Transverse colon (tissue), 4 donors: Measurements from ENCODE around the gene NOC4L. TPM values are rescaled to one million over a fixed set of nuclear protein-coding genes. Genes with fewer than 3 reads are reported as not detected.

ENCODE experiments used
- DNase-seq: peaks from one replicate; pipeline ENCODE4 v3.0.0-alpha.2; 2019
- H3K27ac ChIP-seq, 4 donors: fragments of 200-600 bp; sonication (generic); 2 replicates each; pipeline ENCODE4 v1.5.1; 2016 to 2018; ENCODE audit warnings: inconsistent platforms in 4 of 4
- H3K27me3 ChIP-seq: fragments of 200-600 bp; sonication (generic); 2 replicates; pipeline ENCODE4 v1.5.1; 2017; ENCODE audit warnings: inconsistent platforms
- H3K36me3 ChIP-seq, 4 donors: fragments of 200-600 bp; sonication (generic); 2 replicates each; pipeline ENCODE4 v1.5.1; 2017 to 2019; ENCODE audit warnings: inconsistent platforms in 4 of 4
- H3K4me1 ChIP-seq, 4 donors: fragments of 200-600 bp; sonication (generic); 2 replicates each; pipeline ENCODE4 v1.5.1; 2017 to 2020; ENCODE audit warnings: inconsistent platforms in 4 of 4
- H3K4me3 ChIP-seq, 4 donors: fragments of 200-600 bp; sonication (generic); 1 replicate in 1 of 4; 2 replicates in 3 of 4; pipeline versions ENCODE4 v1.5.1 to v1.6.1; 2017 to 2019; ENCODE audit warnings: inconsistent platforms in 4 of 4
- H3K9me3 ChIP-seq, 2 donors: fragments of 200-600 bp; sonication (generic); 2 replicates each; pipeline ENCODE4 v1.5.1; 2017 to 2019; ENCODE audit warnings: inconsistent platforms in 2 of 2
- EP300 ChIP-seq: sonication (generic); formaldehyde crosslinking; IDR thresholded peaks from one replicate; pipeline ENCODE4 v1.6.1; 2017; ENCODE audit warnings: antibody characterized with exemption, low read depth
- POLR2A ChIP-seq: fragments of 450-650 bp; IDR thresholded peaks from one replicate; pipeline ENCODE4 v1.6.1; 2016; ENCODE audit warnings: antibody characterized with exemption, mild to moderate bottlenecking, moderate library complexity
- POLR2AphosphoS5 ChIP-seq, 3 donors: sonication (generic); formaldehyde crosslinking; IDR thresholded peaks; one replicate each; pipeline ENCODE4 v1.6.1; 2016; ENCODE audit warnings: antibody characterized with exemption in 3 of 3
- WGBS, 2 donors: methylation state at CpG; one replicate each; pipeline ENCODE4 v1.1.5; 2018; ENCODE audit warnings: low coverage in 1 of 2; 5-methylcytosine and 5-hydroxymethylcytosine counted together
- in situ Hi-C, 4 donors: fragments of 200-750 bp; cut with MboI; loops; one replicate each; pipeline versions ENCODE4 v1.15.0 to v1.15.1; 2017; ENCODE audit warnings: low sequenced_read_pairs in 3 of 4, low pct_ligation_motif_present in 1 of 4, low pct_unique_long_range_greater_than_20kb in 1 of 4
- intact Hi-C: fragments of 100-400 bp; cut with DNase I; formaldehyde crosslinking; loops from one replicate; pipeline ENCODE4 v1.15.1; 2023; ENCODE audit warnings: low total_unique reads
- total RNA-seq, 4 donors: library from RNA; depleted of rRNA; stranded (reverse); fragments of >200 nt; gene quantifications; one replicate each; pipeline ENCODE4 v1.1.0, GENCODE V29; 2016
- TF ChIP-seq, protein P1 (sequence below), 5 experiments: fragments of 200-600 bp in 3 of 5; fragments of 450-650 bp in 2 of 5; sonication (generic) in 3 of 5; IDR thresholded peaks; 1 replicate in 2 of 5; 2 replicates in 3 of 5; pipeline ENCODE4 v1.5.1; 2016 to 2017; ENCODE audit warnings: antibody characterized with exemption in 5 of 5, inconsistent platforms in 3 of 5, mild to moderate bottlenecking in 2 of 5, moderate library complexity in 1 of 5

Gene NOC4L
- total RNA-seq, 4 donors from 2014 or later: 5.2 to 12.6 (median 9.9) TPM

GRCh38 chr12:132180648-132181546 lies 36.6 kb downstream of the NOC4L start:
- H3K4me3 ChIP-seq: no peak overlapping the region
- intact Hi-C loops: no loop called here
- peaks cover 32% of the 10 kb centered on the region for H3K27me3 ChIP-seq
- DNase-seq: no peak
- TF ChIP-seq EP300: no peak
- TF ChIP-seq POLR2A: no peak
- no peak for TF ChIP-seq POLR2AphosphoS5 (IDR thresholded peaks at IDR 0.05)
- TF ChIP-seq, protein P1, sequence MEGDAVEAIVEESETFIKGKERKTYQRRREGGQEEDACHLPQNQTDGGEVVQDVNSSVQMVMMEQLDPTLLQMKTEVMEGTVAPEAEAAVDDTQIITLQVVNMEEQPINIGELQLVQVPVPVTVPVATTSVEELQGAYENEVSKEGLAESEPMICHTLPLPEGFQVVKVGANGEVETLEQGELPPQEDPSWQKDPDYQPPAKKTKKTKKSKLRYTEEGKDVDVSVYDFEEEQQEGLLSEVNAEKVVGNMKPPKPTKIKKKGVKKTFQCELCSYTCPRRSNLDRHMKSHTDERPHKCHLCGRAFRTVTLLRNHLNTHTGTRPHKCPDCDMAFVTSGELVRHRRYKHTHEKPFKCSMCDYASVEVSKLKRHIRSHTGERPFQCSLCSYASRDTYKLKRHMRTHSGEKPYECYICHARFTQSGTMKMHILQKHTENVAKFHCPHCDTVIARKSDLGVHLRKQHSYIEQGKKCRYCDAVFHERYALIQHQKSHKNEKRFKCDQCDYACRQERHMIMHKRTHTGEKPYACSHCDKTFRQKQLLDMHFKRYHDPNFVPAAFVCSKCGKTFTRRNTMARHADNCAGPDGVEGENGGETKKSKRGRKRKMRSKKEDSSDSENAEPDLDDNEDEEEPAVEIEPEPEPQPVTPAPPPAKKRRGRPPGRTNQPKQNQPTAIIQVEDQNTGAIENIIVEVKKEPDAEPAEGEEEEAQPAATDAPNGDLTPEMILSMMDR (IDR thresholded peaks at IDR 0.05): no peak
- H3K9me3 ChIP-seq: no peaks in the 10 kb centered on the region
- 79 to 84% methylated on average over 12 to 30 of the region's 30 CpGs for WGBS, 2 donors
- H3K27ac ChIP-seq: no peak overlapping the region
- H3K4me1 ChIP-seq: no peaks in the 10 kb centered on the region
- in situ Hi-C loops: no loop called here
- no peaks in the 10 kb centered on the region for H3K36me3 ChIP-seq

- no peak for TF ChIP-seq POLR2AphosphoS5 (IDR thresholded peaks at IDR 0.05)
- no peak for TF ChIP-seq POLR2A
- TF ChIP-seq EP300: no peak
- TF ChIP-seq, protein P1 (IDR thresholded peaks at IDR 0.05): no peak
- in situ Hi-C loops (no loop called here), intact Hi-C loops (no loop called here)
- H3K27ac ChIP-seq: no peak overlapping the region
- no peaks in the 10 kb centered on the region for H3K4me1 ChIP-seq
- H3K4me3 ChIP-seq: no peak overlapping the region
- WGBS, 2 donors: 85% methylated on average over 33 of the region's 33 CpGs; no CpG with 5 or more reads in 1 of the 2 donors
- peaks cover 29% of the 10 kb centered on the region for H3K27me3 ChIP-seq
- H3K36me3 ChIP-seq: no peaks in the 10 kb centered on the region
- H3K9me3 ChIP-seq: no peaks in the 10 kb centered on the region
- DNase-seq: no peak
These were observed 37.4 kb downstream of the NOC4L start for GRCh38 chr12:132181570-132182200.

DNA sequence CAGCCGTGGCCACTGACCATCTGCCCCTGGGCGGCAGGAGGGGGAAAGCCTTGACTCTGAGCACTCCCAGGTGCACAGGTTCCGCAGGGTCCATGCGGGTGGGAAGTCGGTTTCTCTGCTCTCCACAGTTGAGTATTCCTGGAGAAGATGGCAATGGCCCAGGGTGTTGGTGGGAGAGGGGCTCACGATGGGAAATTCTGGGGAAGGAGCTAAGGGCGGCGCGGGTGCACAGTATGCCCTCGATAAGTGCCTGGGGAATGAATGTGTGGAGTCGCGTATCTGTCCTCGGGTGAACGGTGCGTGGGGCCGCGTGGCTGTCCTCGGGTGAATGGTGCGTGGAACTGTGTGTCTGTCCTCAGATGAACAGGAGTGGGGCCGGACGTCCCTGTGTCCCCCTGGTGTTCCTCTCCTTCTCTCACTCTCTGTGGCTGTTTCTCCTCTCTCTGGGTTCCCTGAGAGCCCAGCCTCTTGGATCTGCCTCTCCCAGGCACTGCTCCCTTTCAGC lies 38.0 kb downstream of the NOC4L start:
- intact Hi-C loops: no loop called here
- in situ Hi-C loops: no loop called here
- Histone ChIP-seq H3K9me3 (no peaks in the 10 kb centered on the region), H3K36me3 (no peaks in the 10 kb centered on the region), H3K27ac (no peak overlapping the region), H3K4me1 (no peaks in the 10 kb centered on the region), H3K27me3 (peaks cover 27% of the 10 kb centered on the region), H3K4me3 (no peak overlapping the region)
- 91% methylated on average over 21 of the region's 21 CpGs; no CpG with 5 or more reads in 1 of the 2 donors for WGBS, 2 donors
- TF ChIP-seq, protein P1 (IDR thresholded peaks at IDR 0.05): no peak
- TF ChIP-seq EP300: no peak
- TF ChIP-seq POLR2AphosphoS5 (IDR thresholded peaks at IDR 0.05): no peak
- TF ChIP-seq POLR2A: no peak
- no peak for DNase-seq

DNA sequence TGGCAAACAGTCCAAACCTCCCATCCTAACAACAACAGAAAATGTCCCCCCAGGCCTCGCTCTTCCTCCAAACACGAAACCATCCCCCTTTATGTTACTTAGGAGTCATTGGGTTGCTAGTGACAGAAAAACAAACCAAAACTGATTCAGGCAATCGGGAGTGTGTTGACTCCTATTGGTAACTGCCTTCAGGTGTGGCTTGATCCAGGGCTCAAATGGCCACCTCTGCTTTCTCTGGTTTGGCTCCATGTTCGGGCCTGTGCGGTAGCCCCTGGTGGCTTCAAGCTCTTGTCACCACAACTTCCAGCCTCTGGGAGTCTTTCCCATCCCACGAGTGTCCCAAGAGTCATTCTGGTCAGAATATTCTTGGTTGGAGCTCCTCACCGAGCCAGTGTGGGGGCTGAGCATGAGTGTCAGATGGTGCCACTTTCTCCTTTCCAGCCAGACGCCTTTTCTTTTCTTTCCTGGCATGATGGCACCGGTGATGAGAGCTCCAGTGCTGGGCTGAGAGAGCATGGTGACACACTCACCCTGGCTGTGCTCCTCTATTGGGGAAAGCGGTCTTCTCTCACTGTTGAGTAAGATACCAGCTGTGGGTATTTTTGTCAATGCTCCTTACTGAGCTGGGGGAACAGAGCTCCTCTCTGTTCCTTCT lies 38.6 kb downstream of the NOC4L start:
- Histone ChIP-seq H3K27me3 (peaks cover 29% of the 10 kb centered on the region), H3K36me3 (no peaks in the 10 kb centered on the region), H3K27ac (no peak overlapping the region), H3K4me1 (no peaks in the 10 kb centered on the region), H3K9me3 (no peaks in the 10 kb centered on the region), H3K4me3 (no peak overlapping the region)
- TF ChIP-seq, protein P1 (IDR thresholded peaks at IDR 0.05): no peak
- TF ChIP-seq POLR2A: no peak
- no peak for TF ChIP-seq POLR2AphosphoS5 (IDR thresholded peaks at IDR 0.05)
- TF ChIP-seq EP300: no peak
- no peak for DNase-seq
- 78 to 98% methylated on average over 5 to 10 of the region's 10 CpGs for WGBS, 2 donors
- intact Hi-C loops: no loop called here
- in situ Hi-C loops: no loop called here
